ENCODE measurements around the gene RORC. TPM values are rescaled to one million over a fixed set of nuclear protein-coding genes. Genes with fewer than 3 reads are reported as not detected.
"Not testable (repeated sequence)": the region's sequence is repeated elsewhere in the genome, so short reads cannot be mapped to it uniquely, and the experiment has no call there.

RORC gene
- total RNA-seq, 6 donors from 2014 or later, result 10.3 to 46.2 (median 24.1) TPM

DNA sequence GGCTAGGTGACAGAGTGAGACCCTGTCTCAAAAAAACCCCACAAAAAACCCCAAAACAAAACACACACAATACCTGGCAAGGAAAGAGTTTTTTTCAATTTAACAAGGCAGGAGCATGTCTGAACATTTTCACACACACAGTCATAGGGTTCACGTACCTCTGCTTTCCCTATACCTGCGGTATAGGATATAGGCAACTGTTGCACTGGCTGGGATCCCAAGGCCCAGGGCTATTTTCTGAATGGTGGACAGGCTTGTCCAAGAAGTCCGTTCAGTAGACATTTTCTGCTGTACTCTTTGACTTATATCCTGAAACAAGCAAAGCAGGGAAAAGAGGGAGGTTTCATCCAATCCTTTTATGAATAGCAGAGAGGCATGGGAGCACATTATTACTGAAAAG, 48.9 kb downstream of the RORC start:
- no peak for TF ChIP-seq POLR2A (IDR thresholded peaks at IDR 0.05)
- no peak for TF ChIP-seq EP300 (IDR thresholded peaks at IDR 0.05)
- TF ChIP-seq, protein P1, sequence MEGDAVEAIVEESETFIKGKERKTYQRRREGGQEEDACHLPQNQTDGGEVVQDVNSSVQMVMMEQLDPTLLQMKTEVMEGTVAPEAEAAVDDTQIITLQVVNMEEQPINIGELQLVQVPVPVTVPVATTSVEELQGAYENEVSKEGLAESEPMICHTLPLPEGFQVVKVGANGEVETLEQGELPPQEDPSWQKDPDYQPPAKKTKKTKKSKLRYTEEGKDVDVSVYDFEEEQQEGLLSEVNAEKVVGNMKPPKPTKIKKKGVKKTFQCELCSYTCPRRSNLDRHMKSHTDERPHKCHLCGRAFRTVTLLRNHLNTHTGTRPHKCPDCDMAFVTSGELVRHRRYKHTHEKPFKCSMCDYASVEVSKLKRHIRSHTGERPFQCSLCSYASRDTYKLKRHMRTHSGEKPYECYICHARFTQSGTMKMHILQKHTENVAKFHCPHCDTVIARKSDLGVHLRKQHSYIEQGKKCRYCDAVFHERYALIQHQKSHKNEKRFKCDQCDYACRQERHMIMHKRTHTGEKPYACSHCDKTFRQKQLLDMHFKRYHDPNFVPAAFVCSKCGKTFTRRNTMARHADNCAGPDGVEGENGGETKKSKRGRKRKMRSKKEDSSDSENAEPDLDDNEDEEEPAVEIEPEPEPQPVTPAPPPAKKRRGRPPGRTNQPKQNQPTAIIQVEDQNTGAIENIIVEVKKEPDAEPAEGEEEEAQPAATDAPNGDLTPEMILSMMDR (IDR thresholded peaks at IDR 0.05), result no peak
- no peak for TF ChIP-seq POLR2AphosphoS5 (IDR thresholded peaks at IDR 0.05)
- Histone ChIP-seq H3K27ac (no peak overlapping the region), H3K27me3 (no peaks in the 10 kb centered on the region), H3K9me3 (no peaks in the 10 kb centered on the region), H3K4me1 (no peaks in the 10 kb centered on the region), H3K36me3 (peaks cover 5 to 30% (median 11%) of the 10 kb centered on the region in 4 donors), H3K4me3 (no peak overlapping the region)
- 92 to 93% methylated on average over 3 of the region's 3 CpGs for WGBS, 2 donors
- no peak for DNase-seq
- no peak for ATAC-seq (ENCODE audit: low FRiP score in 2 of 2)

DNA sequence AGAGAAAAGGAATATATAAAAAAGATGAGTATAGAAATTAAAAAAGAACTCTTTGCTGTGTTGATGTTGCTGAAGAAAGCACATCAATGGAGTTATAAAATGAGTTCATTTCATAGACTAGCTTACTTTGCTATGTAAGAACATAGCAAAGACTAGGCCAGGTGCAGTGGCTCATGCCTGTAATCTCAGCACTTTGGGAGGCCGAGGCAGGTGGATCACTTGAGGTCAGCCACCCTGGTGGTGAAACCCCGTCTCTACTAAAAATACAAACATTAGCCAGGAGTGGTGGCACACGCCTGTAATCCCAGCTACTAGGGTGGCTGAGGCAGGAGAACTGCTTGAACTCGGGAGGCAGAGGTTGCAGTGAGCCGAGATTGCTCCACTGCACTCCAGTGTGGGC, 49.6 kb downstream of the RORC start:
- not testable (repeated sequence) for H3K27me3 ChIP-seq; H3K27ac ChIP-seq; DNase-seq; H3K9me3 ChIP-seq; H3K4me1 ChIP-seq; H3K4me3 ChIP-seq; ATAC-seq (ENCODE audit: low FRiP score in 2 of 2)
- peaks cover 5 to 35% (median 11%) of the 10 kb centered on the region in 4 donors for H3K36me3 ChIP-seq
- 90 to 92% methylated on average over 5 of the region's 5 CpGs for WGBS, 2 donors

DNA sequence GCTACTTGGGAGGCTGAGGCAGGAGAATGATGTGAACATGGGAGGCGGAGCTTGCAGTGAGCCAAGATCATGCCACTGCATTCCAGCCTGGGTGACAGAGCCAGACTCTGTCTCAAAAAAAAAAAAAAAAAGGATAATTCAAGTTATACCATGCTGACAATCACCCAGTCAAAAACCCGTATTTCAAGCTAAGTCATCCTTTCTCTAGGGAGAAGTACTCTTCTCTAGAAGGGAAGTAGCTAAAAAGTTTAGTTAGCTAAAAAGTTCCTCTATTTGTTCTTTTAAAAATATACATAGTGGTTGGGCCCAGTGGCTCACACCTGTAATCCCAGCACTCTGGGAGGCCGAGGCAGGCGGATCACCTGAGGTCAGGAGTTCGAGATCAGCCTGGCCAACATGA, 50.9 kb downstream of the RORC start:
- H3K9me3 ChIP-seq; H3K27ac ChIP-seq; H3K4me3 ChIP-seq; H3K27me3 ChIP-seq; H3K4me1 ChIP-seq; ATAC-seq (ENCODE audit: low FRiP score in 2 of 2); DNase-seq: not testable (repeated sequence)
- H3K36me3 ChIP-seq, result peaks cover 5 to 48% (median 15%) of the 10 kb centered on the region in 4 donors
- 86 to 91% methylated on average over 5 of the region's 5 CpGs for WGBS, 2 donors

DNA sequence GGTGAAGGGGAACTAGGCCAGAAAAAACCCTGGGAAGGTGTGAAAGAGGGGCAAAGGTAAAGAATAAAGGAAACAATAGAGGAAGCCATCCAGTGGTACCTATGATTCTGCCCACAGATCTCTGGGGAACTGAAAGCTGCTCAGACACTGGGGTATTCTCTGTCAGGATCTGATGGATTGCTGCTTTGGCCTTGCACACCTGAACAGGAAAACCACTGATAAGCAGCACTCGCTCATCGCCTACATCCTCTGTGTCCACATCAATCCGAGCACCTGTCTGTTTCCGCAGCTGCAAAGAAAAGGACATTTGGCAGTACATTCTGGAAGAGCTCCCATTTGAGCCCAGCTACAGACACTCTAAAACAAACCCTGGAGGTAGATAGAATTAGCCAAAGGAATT, 51.8 kb downstream of the RORC start:
- Histone ChIP-seq H3K27ac (no peak overlapping the region), H3K9me3 (no peaks in the 10 kb centered on the region), H3K4me1 (no peaks in the 10 kb centered on the region), H3K36me3 (peaks cover 10 to 57% (median 23%) of the 10 kb centered on the region in 4 donors), H3K4me3 (no peak overlapping the region), H3K27me3 (no peaks in the 10 kb centered on the region)
- 79 to 88% methylated on average over 4 of the region's 4 CpGs for WGBS, 2 donors
- DNase-seq (no peak), ATAC-seq (ENCODE audit: low FRiP score in 2 of 2) (no peak)
- no peak for TF ChIP-seq POLR2AphosphoS5 (IDR thresholded peaks at IDR 0.05)
- TF ChIP-seq EP300 (IDR thresholded peaks at IDR 0.05), result no peak
- no peak for TF ChIP-seq POLR2A (IDR thresholded peaks at IDR 0.05)
- TF ChIP-seq, protein P1 (IDR thresholded peaks at IDR 0.05), result no peak

DNA sequence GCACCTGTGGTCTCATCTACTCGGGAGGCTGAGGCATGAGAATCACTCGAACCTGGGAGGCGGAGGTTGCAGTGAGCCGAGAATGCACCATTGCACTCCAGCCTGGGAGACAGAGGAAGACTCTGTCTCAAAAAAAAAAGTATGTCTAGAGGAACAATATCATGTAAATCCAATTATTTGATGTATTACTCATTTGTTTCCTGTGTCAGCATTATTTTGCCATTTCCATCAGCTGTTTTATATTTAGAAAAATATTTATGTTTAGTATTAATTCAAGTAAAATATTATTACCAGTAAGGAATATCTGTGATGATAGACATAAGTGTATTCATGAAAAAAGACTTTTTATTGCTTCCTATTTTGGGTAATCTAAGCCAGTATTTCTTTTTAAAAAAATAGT, 54.3 kb downstream of the RORC start:
- DNase-seq, result no peak
- Histone ChIP-seq H3K27ac (no peak overlapping the region), H3K4me3 (no peak overlapping the region), H3K9me3 (no peaks in the 10 kb centered on the region), H3K4me1 (no peaks in the 10 kb centered on the region), H3K36me3 (peaks cover 11 to 67% (median 27%) of the 10 kb centered on the region in 4 donors), H3K27me3 (no peaks in the 10 kb centered on the region)
- TF ChIP-seq POLR2AphosphoS5 (IDR thresholded peaks at IDR 0.05) (no peak), EP300 (IDR thresholded peaks at IDR 0.05) (no peak), POLR2A (IDR thresholded peaks at IDR 0.05) (no peak)
- TF ChIP-seq, protein P1 (IDR thresholded peaks at IDR 0.05), result no peak
- no peak for ATAC-seq (ENCODE audit: low FRiP score in 2 of 2)
- WGBS, 2 donors, result 93% methylated on average over 4 of the region's 4 CpGs

DNA sequence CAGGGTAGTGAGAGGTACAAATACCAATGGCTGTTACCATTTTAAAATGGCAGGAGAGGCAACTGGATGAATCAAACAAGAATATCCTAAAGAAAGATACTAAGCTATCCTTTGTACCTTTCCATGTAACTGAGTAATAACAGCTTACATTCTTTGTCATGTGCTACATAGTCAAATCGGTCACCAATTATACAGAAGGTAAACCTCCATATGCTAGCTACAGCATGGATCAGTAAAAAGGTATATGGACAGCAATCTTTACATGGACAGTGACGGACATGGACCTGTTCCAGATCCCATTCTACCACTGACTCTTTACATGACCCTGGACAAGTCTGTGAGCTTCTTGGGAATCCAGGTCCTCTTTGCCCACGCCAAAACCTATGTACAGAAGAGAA, 54.9 kb downstream of the RORC start:
- H3K27me3 ChIP-seq, result no peaks in the 10 kb centered on the region
- WGBS, 2 donors, result 97 to 98% methylated on average over 3 of the region's 3 CpGs

More for the DNA sequence above, 54.9 kb downstream of the RORC start:
- Histone ChIP-seq H3K36me3 (peaks cover 11 to 66% (median 27%) of the 10 kb centered on the region in 4 donors), H3K9me3 (no peaks in the 10 kb centered on the region), H3K4me1 (no peaks in the 10 kb centered on the region), H3K4me3 (no peak overlapping the region), H3K27ac (no peak overlapping the region)
- DNase-seq (no peak), ATAC-seq (ENCODE audit: low FRiP score in 2 of 2) (no peak)
- TF ChIP-seq, protein P1 (IDR thresholded peaks at IDR 0.05), result no peak
- no peak for TF ChIP-seq POLR2A (IDR thresholded peaks at IDR 0.05)
- no peak for TF ChIP-seq EP300 (IDR thresholded peaks at IDR 0.05)
- no peak for TF ChIP-seq POLR2AphosphoS5 (IDR thresholded peaks at IDR 0.05)
